ENCODE results near the gene ANTXR1. TPM values are rescaled to one million over a fixed set of nuclear protein-coding genes. Genes with fewer than 3 reads are reported as not detected.

Gene ANTXR1
- polyA plus RNA-seq, 6 donors from 2014 or later, result not detected

DNA sequence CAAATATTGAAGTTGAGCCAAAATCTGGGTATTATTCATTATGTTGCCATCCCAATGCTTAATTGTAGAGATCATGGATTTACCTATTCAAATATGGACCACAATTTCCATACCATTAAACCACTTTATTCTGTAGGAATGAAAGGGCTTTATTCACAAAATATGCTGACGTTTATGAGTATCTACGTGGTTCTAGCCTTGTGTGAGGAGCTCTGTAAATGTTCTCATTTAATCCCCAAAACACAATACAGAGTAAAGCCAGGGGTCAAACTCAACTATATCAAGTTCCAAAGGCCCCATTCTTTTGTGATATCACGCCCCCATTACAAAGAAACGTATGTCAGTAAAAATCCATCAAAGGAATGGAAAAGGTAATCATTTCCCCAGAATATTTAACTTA is 61.9 kb downstream of the ANTXR1 start:
- DNase-seq (no peak), ATAC-seq (ENCODE audit: low read depth in 2 of 2) (no peak)
- no peaks in the 10 kb centered on the region for H3K9me3 Mint-ChIP-seq
- no peaks in the 10 kb centered on the region for H3K36me3 Mint-ChIP-seq
- peaks cover 0 to 17% (median 9%) of the 10 kb centered on the region in 3 donors for H3K27me3 Mint-ChIP-seq
- no peaks in the 10 kb centered on the region for H3K4me1 Mint-ChIP-seq
- H3K27ac Mint-ChIP-seq, result peak overlapping the region in 1 of 6 donors; percentile 5
- H3K4me3 Mint-ChIP-seq, result no peak overlapping the region

DNA sequence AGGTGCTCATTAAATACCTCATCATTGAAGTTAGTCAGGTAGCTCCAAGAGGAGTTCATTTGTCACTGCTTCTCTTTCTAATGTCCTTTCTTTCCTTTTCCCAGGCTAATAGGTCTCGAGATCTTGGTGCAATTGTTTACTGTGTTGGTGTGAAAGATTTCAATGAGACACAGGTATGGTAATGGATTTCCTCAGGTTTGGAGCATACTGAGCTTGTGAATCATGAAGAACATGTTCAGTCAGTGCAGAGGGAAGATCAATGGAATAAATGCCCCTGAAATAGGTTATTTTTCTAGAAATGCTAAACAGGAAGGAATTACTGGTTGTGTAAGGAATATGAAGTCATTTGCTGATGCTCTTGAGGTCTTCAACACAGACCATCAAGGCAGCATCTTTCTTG is 62.5 kb downstream of the ANTXR1 start:
- no peaks in the 10 kb centered on the region for H3K36me3 Mint-ChIP-seq
- DNase-seq (no peak), ATAC-seq (ENCODE audit: low read depth in 2 of 2) (no peak)
- no peak overlapping the region for H3K4me3 Mint-ChIP-seq
- no peak overlapping the region for H3K27ac Mint-ChIP-seq
- no peaks in the 10 kb centered on the region for H3K4me1 Mint-ChIP-seq
- H3K9me3 Mint-ChIP-seq, result no peaks in the 10 kb centered on the region
- H3K27me3 Mint-ChIP-seq, result peaks cover 0 to 17% (median 9%) of the 10 kb centered on the region in 3 donors

DNA sequence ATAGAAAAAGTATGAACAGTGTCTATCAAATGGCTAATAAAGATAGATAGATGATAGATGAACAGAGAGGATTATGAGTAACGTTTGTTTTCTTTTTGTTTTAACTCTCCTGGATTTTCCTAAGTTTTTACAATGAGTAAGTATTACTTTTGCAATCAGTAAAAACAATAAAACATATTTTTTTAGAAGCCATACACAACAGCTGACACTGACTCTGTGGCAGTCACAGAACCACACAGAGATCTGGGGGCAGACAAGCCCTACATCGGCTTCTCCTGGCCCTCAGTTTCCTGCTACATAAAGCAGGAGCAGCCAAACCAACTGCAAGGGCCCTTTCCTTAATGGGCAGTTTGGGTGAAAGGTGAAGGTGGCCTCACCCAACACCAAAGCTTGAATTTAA is 63.6 kb downstream of the ANTXR1 start:
- ATAC-seq (ENCODE audit: low read depth in 2 of 2) (no peak), DNase-seq (no peak)
- Mint-ChIP-seq H3K27ac (no peak overlapping the region), H3K36me3 (no peaks in the 10 kb centered on the region), H3K9me3 (no peaks in the 10 kb centered on the region), H3K4me3 (no peak overlapping the region), H3K27me3 (peaks cover 0 to 17% (median 10%) of the 10 kb centered on the region in 3 donors), H3K4me1 (no peaks in the 10 kb centered on the region)

DNA sequence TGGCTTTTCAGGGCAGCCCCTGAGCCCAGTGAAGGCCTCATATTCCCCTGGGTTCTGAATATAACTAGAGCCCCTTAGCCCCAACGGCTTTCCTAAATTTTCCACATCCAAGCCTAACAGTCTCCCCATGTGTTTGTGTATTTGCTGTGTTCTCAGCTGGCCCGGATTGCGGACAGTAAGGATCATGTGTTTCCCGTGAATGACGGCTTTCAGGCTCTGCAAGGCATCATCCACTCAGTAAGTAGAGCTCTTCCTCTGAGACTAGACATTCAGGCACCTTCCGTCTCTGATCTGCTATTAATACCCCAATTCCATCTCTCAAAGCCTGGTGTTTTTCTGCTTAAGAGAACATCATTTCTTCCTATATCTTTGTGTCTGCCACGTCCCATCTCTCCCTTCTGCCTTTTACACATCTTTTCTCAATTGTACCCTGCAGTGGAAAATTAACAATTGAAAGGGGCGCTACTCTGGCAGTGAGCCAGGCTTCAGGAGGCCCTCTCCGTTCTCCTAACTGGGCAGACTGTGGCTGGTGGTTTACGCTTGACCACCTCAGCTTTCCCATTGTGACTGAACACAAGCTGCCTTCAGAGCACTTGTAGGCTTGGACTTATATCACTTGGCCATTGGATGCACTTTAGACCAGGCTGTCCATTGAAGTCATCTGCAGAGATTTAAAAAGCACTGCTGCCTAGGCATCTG is 64.4 kb downstream of the ANTXR1 start:
- Mint-ChIP-seq H3K36me3 (no peaks in the 10 kb centered on the region), H3K4me3 (no peak overlapping the region), H3K9me3 (no peaks in the 10 kb centered on the region), H3K27me3 (peaks cover 0 to 18% (median 17%) of the 10 kb centered on the region in 3 donors), H3K27ac (no peak overlapping the region), H3K4me1 (no peaks in the 10 kb centered on the region)
- DNase-seq, result no peak
- ATAC-seq (ENCODE audit: low read depth in 2 of 2), result no peak

DNA sequence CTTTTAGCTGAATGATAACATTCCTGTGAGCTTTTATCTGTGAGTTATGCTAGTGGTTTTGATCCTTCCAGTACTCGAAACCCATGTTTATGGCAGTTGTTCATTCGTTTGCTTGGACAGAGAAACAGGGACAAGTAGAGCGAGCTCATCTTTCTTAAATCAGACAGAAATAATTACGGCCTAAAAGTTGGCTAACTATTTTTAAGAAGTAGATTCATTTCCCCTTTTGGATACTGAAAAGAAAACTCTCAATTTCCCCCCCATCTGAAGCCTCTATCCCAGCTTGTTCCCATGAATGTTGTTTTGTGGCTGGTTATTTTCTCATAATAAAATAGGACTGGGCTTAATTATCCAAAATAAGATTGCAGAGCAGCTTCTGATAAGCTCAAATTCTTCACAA is 67.1 kb downstream of the ANTXR1 start:
- H3K27ac Mint-ChIP-seq, result no peak overlapping the region
- H3K4me1 Mint-ChIP-seq, result no peaks in the 10 kb centered on the region
- DNase-seq (no peak), ATAC-seq (ENCODE audit: low read depth in 2 of 2) (no peak)
- H3K9me3 Mint-ChIP-seq, result no peaks in the 10 kb centered on the region
- no peak overlapping the region for H3K4me3 Mint-ChIP-seq
- H3K27me3 Mint-ChIP-seq, result peaks cover 4 to 32% (median 28%) of the 10 kb centered on the region in 3 donors
- H3K36me3 Mint-ChIP-seq, result no peaks in the 10 kb centered on the region

DNA sequence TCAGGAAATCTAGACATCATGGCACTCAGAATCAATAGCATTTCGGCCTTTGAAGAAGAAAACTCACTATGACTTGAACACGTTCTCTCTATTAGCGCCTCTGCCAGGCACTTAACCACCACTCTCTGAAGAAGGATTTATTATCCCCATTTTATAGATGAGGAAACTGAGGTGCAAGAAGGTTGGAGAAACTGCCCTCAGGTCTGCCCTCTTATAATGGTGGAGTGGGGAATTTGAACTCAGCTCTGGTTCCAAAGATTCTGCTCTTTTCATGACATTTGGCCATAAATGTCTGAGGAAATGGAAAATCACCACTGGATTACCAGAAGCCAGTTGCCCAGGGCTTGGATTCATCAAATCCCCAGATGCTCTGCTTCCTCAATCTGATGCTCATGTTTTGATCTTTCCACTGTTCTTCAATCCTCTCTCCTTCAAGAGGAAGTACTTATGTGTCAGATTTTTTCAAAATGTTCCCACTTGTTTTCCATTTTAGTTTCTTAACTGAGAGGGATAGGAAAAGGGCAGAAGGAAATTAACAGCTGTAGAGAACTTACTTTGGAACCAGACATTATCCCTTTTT is 68.1 kb downstream of the ANTXR1 start:
- DNase-seq (no peak), ATAC-seq (ENCODE audit: low read depth in 2 of 2) (no peak)
- Mint-ChIP-seq H3K4me3 (no peak overlapping the region), H3K36me3 (no peaks in the 10 kb centered on the region), H3K27me3 (peaks cover 4 to 30% (median 24%) of the 10 kb centered on the region in 3 donors), H3K9me3 (no peaks in the 10 kb centered on the region), H3K27ac (no peak overlapping the region), H3K4me1 (no peaks in the 10 kb centered on the region)

DNA sequence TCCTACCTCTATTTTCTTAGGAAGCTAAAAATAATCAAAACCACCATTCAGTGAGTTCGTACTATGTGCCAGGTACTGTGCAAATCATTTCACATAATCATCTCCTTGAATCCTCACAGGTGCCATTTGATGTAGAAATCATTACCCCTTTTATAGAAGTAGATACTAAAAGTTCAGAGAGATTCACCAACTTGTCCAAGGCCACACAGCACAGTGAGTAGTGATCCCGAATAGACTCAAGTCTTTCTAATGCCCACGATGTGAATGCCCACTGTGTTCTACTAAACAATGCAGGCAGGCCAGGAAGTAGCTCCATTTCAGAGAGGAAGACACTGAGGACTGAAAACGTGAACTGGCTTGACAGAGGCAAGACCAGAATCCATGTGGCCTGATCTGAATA is 68.8 kb downstream of the ANTXR1 start:
- H3K27me3 Mint-ChIP-seq, result peaks cover 4 to 36% (median 24%) of the 10 kb centered on the region in 3 donors
- no peaks in the 10 kb centered on the region for H3K9me3 Mint-ChIP-seq
- no peak overlapping the region for H3K27ac Mint-ChIP-seq
- no peaks in the 10 kb centered on the region for H3K36me3 Mint-ChIP-seq
- no peak for ATAC-seq (ENCODE audit: low read depth in 2 of 2)
- H3K4me3 Mint-ChIP-seq, result no peak overlapping the region
- H3K4me1 Mint-ChIP-seq, result no peaks in the 10 kb centered on the region
- DNase-seq, result no peak

DNA sequence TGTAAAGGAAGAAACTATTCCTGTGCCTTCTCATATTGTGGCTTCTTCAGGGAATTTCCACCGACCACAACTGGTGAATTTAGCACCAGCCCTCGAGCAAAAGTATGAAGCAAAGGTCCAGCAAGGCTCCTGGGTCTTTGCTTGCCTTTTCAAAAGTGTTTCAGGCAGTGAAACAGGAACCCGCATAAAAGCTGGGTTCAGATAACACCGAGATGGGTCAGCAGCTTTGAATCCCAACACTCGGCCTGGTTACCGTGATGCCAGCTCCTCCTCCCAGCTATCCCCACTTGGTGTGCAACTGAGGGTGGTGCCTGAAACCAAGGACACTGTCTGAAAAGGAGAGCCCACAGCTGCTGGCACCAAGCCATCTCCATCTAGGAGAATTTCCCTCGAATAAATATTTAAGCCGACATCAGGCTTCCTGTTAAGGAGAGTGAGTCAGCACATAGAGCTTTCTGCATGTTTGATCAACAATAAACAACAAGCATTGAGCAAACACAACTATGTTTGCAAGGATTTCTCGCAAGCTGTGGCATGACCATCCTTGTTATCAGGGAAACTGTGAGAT is 69.5 kb downstream of the ANTXR1 start:
- peak overlapping the region in 1 of 6 donors; percentile 21 for H3K27ac Mint-ChIP-seq
- H3K4me1 Mint-ChIP-seq, result no peaks in the 10 kb centered on the region
- no peaks in the 10 kb centered on the region for H3K36me3 Mint-ChIP-seq
- ATAC-seq (ENCODE audit: low read depth in 2 of 2) (no peak), DNase-seq (no peak)
- no peaks in the 10 kb centered on the region for H3K9me3 Mint-ChIP-seq
- H3K27me3 Mint-ChIP-seq, result peaks cover 9 to 35% (median 29%) of the 10 kb centered on the region in 3 donors
- no peak overlapping the region for H3K4me3 Mint-ChIP-seq

DNA sequence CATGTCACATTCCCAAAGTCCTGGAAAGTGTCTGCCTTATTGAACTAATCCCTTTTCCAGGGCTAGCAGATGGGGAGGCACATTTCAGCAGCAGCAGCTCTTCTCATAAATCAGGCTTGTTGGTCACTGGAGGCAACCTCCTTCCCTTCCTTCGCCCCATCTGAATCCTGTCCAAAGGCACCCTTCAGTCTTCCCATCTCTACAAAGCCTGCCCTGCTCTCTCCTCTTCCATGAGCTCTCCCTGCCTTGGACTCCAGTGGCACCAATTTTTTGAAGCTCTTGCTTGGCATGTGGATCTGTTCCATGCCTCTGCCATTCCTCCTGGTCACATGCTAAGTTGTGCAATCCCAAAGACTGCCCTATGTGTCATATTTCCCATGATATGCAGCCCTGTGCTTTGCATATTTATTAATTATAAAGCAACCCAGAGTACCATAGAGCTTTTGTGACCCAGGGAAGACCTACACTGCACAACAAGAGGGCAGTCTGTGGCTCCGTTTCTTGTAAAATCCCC is 70.3 kb downstream of the ANTXR1 start:
- ATAC-seq (ENCODE audit: low read depth in 2 of 2), result no peak
- DNase-seq, result no peak
- no peaks in the 10 kb centered on the region for H3K9me3 Mint-ChIP-seq
- no peaks in the 10 kb centered on the region for H3K4me1 Mint-ChIP-seq
- H3K4me3 Mint-ChIP-seq, result peak overlapping the region in 1 of 8 donors; percentile 35
- H3K27ac Mint-ChIP-seq, result no peak overlapping the region
- peaks cover 17 to 39% (median 36%) of the 10 kb centered on the region in 3 donors for H3K27me3 Mint-ChIP-seq
- no peaks in the 10 kb centered on the region for H3K36me3 Mint-ChIP-seq

DNA sequence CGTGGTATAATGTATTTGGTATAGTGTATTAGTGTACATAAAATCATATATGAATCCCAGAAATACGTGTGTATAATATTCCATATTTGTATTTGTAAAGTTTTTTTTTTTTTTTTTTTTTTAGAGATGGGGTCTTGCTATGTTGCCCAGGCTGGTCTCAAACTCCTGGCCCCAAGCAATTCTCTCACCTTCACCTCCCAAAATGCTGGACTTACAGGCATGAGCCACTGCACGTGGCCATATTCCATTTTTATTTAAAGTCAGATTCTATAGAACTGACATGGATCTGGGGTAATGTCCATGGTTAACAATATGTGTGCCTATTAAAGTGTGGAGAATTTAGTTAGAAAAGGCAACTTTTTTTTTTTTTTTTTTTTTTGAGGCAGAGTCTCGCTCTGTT is 71.5 kb downstream of the ANTXR1 start:
- Mint-ChIP-seq H3K4me1 (no peaks in the 10 kb centered on the region), H3K9me3 (no peaks in the 10 kb centered on the region), H3K4me3 (no peak overlapping the region), H3K27me3 (peaks cover 29 to 48% (median 37%) of the 10 kb centered on the region in 3 donors), H3K27ac (no peak overlapping the region), H3K36me3 (no peaks in the 10 kb centered on the region)
- DNase-seq (no peak), ATAC-seq (ENCODE audit: low read depth in 2 of 2) (no peak)

DNA sequence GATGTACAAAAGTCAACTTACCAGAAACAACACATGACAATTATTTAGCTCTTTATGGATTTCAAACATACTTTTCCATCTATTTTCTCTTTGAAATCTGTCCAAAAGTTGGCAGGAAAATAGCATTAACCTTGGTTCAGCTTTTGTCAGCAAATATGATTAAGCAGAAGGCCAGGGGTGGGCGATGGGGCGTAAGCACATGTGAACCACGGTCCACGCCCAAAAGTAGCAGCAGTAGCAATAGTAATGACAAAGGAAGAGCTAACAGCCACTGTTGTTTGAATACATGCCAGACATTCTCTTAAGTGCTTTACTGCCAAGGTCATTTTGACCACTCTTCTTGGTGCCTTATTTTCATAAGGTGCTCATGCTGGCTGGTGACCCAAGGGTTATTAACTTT is 73.5 kb downstream of the ANTXR1 start:
- no peak for DNase-seq
- Mint-ChIP-seq H3K9me3 (no peaks in the 10 kb centered on the region), H3K36me3 (no peaks in the 10 kb centered on the region), H3K27me3 (peaks cover 33 to 62% (median 48%) of the 10 kb centered on the region in 3 donors), H3K4me3 (no peak overlapping the region), H3K4me1 (no peaks in the 10 kb centered on the region), H3K27ac (no peak overlapping the region)
- ATAC-seq (ENCODE audit: low read depth in 2 of 2), result no peak

DNA sequence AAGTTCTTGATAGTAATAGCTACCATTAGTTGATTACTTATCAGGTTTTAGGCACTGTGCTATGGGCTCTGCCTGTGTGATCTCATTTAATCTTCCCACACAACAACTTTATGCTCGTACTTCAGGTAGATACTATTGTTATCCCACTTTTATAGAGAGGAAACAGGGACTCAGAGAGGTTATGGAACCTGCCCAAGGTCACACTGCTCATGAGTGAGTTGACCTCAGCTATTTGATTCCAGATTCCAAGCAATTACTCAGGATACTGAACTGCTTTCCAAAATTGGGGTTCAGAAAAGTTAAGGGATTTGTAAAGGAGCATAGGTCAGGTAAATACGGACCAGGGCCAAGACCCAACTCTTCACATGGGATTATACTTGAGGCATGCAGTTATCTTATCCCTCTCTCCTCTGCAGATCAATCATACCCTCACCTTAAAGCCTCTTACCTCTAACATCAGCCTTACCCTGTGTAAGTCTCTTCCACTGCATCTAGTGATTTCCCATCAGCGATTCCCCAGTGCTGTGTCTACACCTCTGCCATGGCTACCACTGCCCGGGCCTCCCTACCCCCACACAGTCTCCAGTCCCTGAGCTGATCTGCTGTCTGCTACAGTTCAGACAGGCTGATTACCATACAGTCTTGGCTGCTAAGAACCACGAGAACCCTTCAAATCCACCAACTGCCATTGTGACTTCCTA is 74.4 kb downstream of the ANTXR1 start:
- Mint-ChIP-seq H3K4me1 (no peaks in the 10 kb centered on the region), H3K4me3 (no peak overlapping the region), H3K9me3 (no peaks in the 10 kb centered on the region), H3K27ac (peak overlapping the region in 1 of 6 donors; percentile 69), H3K27me3 (peaks cover 33 to 62% (median 39%) of the 10 kb centered on the region in 3 donors), H3K36me3 (no peaks in the 10 kb centered on the region)
- no peak for ATAC-seq (ENCODE audit: low read depth in 2 of 2)
- DNase-seq, result no peak

DNA sequence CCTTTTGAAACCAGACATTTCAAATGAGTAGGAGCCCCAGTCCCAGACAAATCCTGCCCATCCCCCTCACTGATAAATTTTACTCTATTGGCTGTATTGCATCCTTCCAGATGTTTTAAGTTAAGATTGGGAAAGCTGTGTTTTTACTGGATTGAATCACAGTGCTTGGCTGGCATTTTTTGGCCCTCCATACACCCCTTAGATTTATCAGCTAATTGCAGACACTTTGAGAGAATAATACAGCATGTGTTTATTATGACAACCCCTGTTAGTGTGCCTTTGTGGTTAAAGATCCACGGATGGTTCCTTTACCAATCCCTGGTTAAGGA is 74.9 kb downstream of the ANTXR1 start:
- H3K36me3 Mint-ChIP-seq, result no peaks in the 10 kb centered on the region
- no peak overlapping the region for H3K4me3 Mint-ChIP-seq
- no peaks in the 10 kb centered on the region for H3K4me1 Mint-ChIP-seq
- DNase-seq, result no peak
- H3K27me3 Mint-ChIP-seq, result peaks cover 33 to 61% (median 35%) of the 10 kb centered on the region in 3 donors
- no peak overlapping the region for H3K27ac Mint-ChIP-seq
- no peaks in the 10 kb centered on the region for H3K9me3 Mint-ChIP-seq
- ATAC-seq (ENCODE audit: low read depth in 2 of 2), result no peak

DNA sequence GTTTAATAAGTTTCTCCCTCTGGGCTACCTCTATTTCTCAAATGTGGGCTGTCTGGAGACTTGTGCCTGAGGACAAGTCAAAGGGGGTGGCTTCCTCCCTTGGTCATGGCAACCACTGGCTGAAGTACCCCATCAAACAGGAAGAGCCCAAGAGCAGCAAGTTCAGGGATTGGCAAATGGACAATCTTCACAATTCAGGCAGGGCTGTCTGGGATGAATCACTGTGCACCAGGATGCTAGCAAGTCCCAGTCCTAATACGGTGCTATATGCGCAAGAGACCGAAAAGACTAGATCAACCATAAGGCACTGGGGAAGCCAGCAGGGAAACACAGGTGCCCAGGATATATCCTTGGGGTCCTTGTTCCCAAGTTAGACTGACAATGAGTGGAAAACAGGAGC is 75.5 kb downstream of the ANTXR1 start:
- ATAC-seq (ENCODE audit: low read depth in 2 of 2) (no peak), DNase-seq (no peak)
- Mint-ChIP-seq H3K4me3 (no peak overlapping the region), H3K27ac (no peak overlapping the region), H3K4me1 (no peaks in the 10 kb centered on the region), H3K27me3 (peaks cover 31 to 55% (median 33%) of the 10 kb centered on the region in 3 donors), H3K36me3 (no peaks in the 10 kb centered on the region), H3K9me3 (no peaks in the 10 kb centered on the region)

Measured in naive B cell (primary cell).